Smooth muscle cell (in vitro differentiated cells): ENCODE data around the gene CFAP54. TPM values are rescaled to one million over a fixed set of nuclear protein-coding genes. Genes with fewer than 3 reads are reported as not detected.
"Not testable (repeated sequence)": the region's sequence is repeated elsewhere in the genome, so short reads cannot be mapped to it uniquely, and the experiment has no call there.

Experiments used
- DNase-seq: peaks from one replicate; lab custom pipeline; 2025; ENCODE audit not compliant: unreplicated experiment; lab: John Stamatoyannopoulos, UW
- H2AFZ ChIP-seq: fragments of 200-600 bp; sonication (generic); 2 replicates; pipeline ENCODE4 v1.6.0; 2016; ENCODE audit warnings: antibody characterized with exemption, low read depth, mild to moderate bottlenecking
- H3F3A ChIP-seq: fragments of 200-600 bp; sonication (generic); 2 replicates; pipeline ENCODE4 v1.6.0; 2017; ENCODE audit warnings: antibody characterized with exemption, low read depth
- H3K27ac ChIP-seq: fragments of 200-600 bp; sonication (generic); 2 replicates; pipeline ENCODE4 v1.5.1; 2016; ENCODE audit warnings: low read depth, mild to moderate bottlenecking
- H3K27me3 ChIP-seq: fragments of 200-600 bp; sonication (generic); 2 replicates; pipeline ENCODE4 v1.6.1; 2016; ENCODE audit warnings: low read depth, mild to moderate bottlenecking
- H3K36me3 ChIP-seq: fragments of 200-600 bp; sonication (generic); 2 replicates; pipeline ENCODE4 v1.5.1; 2016; ENCODE audit warnings: low read depth
- H3K4me1 ChIP-seq: fragments of 200-600 bp; sonication (generic); 2 replicates; pipeline ENCODE4 v1.5.1; 2016; ENCODE audit warnings: low read depth
- H3K4me2 ChIP-seq: fragments of 200-600 bp; sonication (generic); 2 replicates; pipeline ENCODE4 v1.6.0; 2016; ENCODE audit warnings: mild to moderate bottlenecking
- H3K4me3 ChIP-seq: fragments of 200-600 bp; sonication (generic); 2 replicates; pipeline ENCODE4 v1.5.1; 2016; ENCODE audit warnings: mild to moderate bottlenecking
- H3K79me2 ChIP-seq: fragments of 200-600 bp; sonication (generic); 2 replicates; pipeline ENCODE4 v1.6.0; 2016; ENCODE audit warnings: low read depth, mild to moderate bottlenecking
- H3K9ac ChIP-seq: fragments of 200-600 bp; sonication (generic); 2 replicates; pipeline ENCODE4 v1.6.0; 2016; ENCODE audit warnings: low read depth
- H3K9me3 ChIP-seq: fragments of 200-600 bp; sonication (generic); replicated peaks from 2 replicates; pipeline ENCODE4 v1.5.1; 2016; ENCODE audit warnings: low read depth
- H4K20me1 ChIP-seq: fragments of 200-600 bp; sonication (generic); 2 replicates; pipeline ENCODE4 v1.6.0; 2016; ENCODE audit warnings: low read depth
- WGBS: methylation state at CpG from one replicate; pipeline ENCODE4 v1.1.7; 2016; ENCODE audit warnings: low lambda C conversion rate; 5-methylcytosine and 5-hydroxymethylcytosine counted together
- polyA plus RNA-seq: library from polyadenylated mRNA; unstranded; fragments of >200 nt; fragmentation: Nextera tagmentation; extraction: Ambion mirVana; gene quantifications from 2 replicates; pipeline ENCODE4 v1.2.1, GENCODE V29; 2016
- total RNA-seq: library from RNA; depleted of rRNA; stranded (reverse); fragments of >200 nt; gene quantifications from 2 replicates; pipeline ENCODE4 v1.2.3, GENCODE V29; 2014
- TF ChIP-seq, protein P1 (sequence below): fragments of 200-600 bp; sonication (generic); IDR thresholded peaks from 2 replicates; pipeline ENCODE4 v1.5.1; 2017; ENCODE audit warnings: borderline replicate concordance, mild to moderate bottlenecking, antibody characterized with exemption; ENCODE audit not compliant: insufficient read depth, poor library complexity, severe bottlenecking

CFAP54 gene
- total and polyA plus RNA-seq, 2 experiments from 2014 or later: 0.35 to 0.67 TPM

DNA sequence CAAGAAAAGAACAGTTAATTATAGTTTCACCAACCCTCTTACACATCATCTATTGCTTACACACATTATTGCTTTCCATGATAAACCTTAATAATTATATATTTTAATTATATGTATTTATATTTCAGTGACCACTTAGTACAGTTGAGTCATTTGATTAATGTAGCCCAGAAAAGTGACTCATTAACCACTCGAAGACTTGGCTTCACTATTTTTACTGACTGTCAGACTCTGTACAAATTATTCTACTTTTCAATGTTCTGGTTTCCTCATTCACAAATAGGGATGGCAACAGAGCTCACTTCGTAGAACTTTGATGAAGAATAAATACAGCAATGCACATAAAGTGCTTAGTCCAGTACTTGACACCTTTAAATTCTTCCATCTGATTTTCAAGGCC, 98.3 kb downstream of the CFAP54 start:
- Histone ChIP-seq H3F3A (no peaks in the 10 kb centered on the region), H3K4me1 (no peaks in the 10 kb centered on the region), H3K27ac (no peak overlapping the region), H3K4me2 (no peak overlapping the region), H3K9me3 (no peaks in the 10 kb centered on the region), H3K9ac (no peak overlapping the region), H3K4me3 (no peak overlapping the region), H3K27me3 (no peaks in the 10 kb centered on the region), H4K20me1 (no peaks in the 10 kb centered on the region), H3K36me3 (no peaks in the 10 kb centered on the region), H2AFZ (no peak overlapping the region), H3K79me2 (no peaks in the 10 kb centered on the region)
- no peak for DNase-seq
- 67% methylated on average over 2 of the region's 2 CpGs for WGBS
- TF ChIP-seq, protein P1, sequence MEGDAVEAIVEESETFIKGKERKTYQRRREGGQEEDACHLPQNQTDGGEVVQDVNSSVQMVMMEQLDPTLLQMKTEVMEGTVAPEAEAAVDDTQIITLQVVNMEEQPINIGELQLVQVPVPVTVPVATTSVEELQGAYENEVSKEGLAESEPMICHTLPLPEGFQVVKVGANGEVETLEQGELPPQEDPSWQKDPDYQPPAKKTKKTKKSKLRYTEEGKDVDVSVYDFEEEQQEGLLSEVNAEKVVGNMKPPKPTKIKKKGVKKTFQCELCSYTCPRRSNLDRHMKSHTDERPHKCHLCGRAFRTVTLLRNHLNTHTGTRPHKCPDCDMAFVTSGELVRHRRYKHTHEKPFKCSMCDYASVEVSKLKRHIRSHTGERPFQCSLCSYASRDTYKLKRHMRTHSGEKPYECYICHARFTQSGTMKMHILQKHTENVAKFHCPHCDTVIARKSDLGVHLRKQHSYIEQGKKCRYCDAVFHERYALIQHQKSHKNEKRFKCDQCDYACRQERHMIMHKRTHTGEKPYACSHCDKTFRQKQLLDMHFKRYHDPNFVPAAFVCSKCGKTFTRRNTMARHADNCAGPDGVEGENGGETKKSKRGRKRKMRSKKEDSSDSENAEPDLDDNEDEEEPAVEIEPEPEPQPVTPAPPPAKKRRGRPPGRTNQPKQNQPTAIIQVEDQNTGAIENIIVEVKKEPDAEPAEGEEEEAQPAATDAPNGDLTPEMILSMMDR: no peak

DNA sequence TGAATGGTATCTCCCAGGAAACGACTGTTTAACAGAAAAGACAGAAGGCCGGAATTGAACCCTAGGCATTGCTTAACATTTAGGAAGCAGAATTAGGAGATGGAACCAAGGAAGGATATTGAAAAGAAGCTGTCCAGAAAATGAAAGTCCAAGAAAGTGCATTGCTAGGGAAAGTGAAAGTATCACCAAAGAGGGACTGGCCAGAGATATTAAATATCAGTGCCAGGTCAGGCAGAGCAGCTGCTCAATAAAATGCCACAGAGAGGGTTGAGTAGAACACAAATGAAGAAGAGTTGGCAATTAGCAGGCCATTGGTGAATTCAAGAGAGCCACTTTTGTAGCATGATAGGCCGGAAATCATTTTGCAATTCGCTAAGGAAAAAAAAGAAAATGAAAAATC, 101.6 kb downstream of the CFAP54 start:
- TF ChIP-seq, protein P1: no peak
- no peaks in the 10 kb centered on the region for H3K9me3 ChIP-seq
- H3K4me3 ChIP-seq: no peak overlapping the region
- H3K36me3 ChIP-seq: no peaks in the 10 kb centered on the region
- H3K4me2 ChIP-seq: no peak overlapping the region
- H3F3A ChIP-seq: no peaks in the 10 kb centered on the region
- no peaks in the 10 kb centered on the region for H3K27me3 ChIP-seq
- DNase-seq: no peak
- H3K9ac ChIP-seq: no peak overlapping the region
- H2AFZ ChIP-seq: no peak overlapping the region
- H3K27ac ChIP-seq: no peak overlapping the region
- 86% methylated on average over 4 of the region's 4 CpGs for WGBS
- H3K79me2 ChIP-seq: no peaks in the 10 kb centered on the region
- H4K20me1 ChIP-seq: no peaks in the 10 kb centered on the region
- no peaks in the 10 kb centered on the region for H3K4me1 ChIP-seq

DNA sequence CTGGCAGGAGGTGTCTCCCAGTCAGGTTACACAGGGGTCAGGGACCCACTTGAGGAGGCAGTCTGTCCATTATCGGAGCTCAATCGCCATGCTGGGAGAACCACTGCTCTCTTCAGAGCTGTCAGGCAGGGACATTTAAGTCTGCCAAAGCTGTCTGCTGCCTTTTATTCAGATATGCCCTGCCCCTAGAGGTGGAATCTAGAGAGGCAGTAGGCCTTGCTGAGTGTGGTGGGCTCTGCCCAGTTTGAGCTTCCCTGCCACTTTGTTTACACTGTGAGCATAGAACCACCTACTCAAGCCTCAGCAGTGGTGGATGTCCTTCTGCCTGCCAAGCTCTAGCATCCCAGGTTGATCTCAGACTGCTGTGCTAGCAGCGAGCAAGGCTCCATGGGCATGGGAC, 115.0 kb downstream of the CFAP54 start:
- H4K20me1 ChIP-seq, H3K4me2 ChIP-seq, H3K9ac ChIP-seq, H3K9me3 ChIP-seq, H3K27me3 ChIP-seq, H3K27ac ChIP-seq, H2AFZ ChIP-seq, H3K4me1 ChIP-seq, H3K36me3 ChIP-seq, DNase-seq, H3K79me2 ChIP-seq, H3K4me3 ChIP-seq, H3F3A ChIP-seq: not testable (repeated sequence)
- whole genome bisulfite sequencing: 91% methylated on average over 3 of the region's 3 CpGs

DNA sequence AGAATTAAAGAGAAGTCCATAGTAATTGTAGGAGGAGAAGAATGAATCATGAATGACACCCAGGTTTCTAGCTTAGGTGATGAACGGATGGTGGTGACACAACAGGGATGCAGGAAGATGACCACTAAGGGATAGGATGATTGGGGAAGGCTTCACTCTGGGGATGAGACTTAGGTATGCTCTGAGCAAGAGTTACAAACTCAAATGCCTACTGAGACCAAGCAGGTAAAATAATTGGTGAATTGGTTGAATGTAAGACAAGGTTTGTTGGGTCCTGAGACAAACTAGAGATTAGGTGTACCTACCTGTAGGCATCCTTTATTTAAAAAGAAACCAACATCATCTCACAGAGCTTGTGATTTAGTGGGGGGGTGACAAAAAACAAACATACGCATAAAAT, 116.3 kb downstream of the CFAP54 start:
- no peak overlapping the region for H3K4me2 ChIP-seq
- H3K4me3 ChIP-seq: no peak overlapping the region
- H3K27me3 ChIP-seq: no peaks in the 10 kb centered on the region
- no peak overlapping the region for H3K9ac ChIP-seq
- H3K9me3 ChIP-seq: no peaks in the 10 kb centered on the region
- H3K36me3 ChIP-seq: no peaks in the 10 kb centered on the region
- TF ChIP-seq, protein P1: no peak
- no peaks in the 10 kb centered on the region for H3K79me2 ChIP-seq
- no peaks in the 10 kb centered on the region for H4K20me1 ChIP-seq
- H2AFZ ChIP-seq: no peak overlapping the region
- DNase-seq: no peak
- H3K27ac ChIP-seq: no peak overlapping the region
- H3K4me1 ChIP-seq: no peaks in the 10 kb centered on the region
- no peaks in the 10 kb centered on the region for H3F3A ChIP-seq
- WGBS: 86% methylated on average over 2 of the region's 2 CpGs
